ENCODE measurements around the gene AQP9.

The AQP9 gene

GRCh38 chr15:58141894-58142293 is 3.7 kb downstream of the AQP9 start:
- DNase-seq (ENCODE audit: low spot score): no peak

GRCh38 chr15:58142827-58143461 is 4.8 kb downstream of the AQP9 start:
- DNase-seq (ENCODE audit: low spot score): no peak

- DNase-seq (ENCODE audit: low spot score): no peak
Observed at GRCh38 chr15:58145606-58146005, 7.4 kb downstream of the AQP9 start.

GRCh38 chr15:58146211-58146610 is 8.0 kb downstream of the AQP9 start:
- DNase-seq (ENCODE audit: low spot score): no peak

- no peak for DNase-seq (ENCODE audit: low spot score)
Observed at GRCh38 chr15:58146749-58147148, 8.6 kb downstream of the AQP9 start.

- DNase-seq (ENCODE audit: low spot score): no peak
Observed at GRCh38 chr15:58147171-58147611, 9.0 kb downstream of the AQP9 start.

- no peak for DNase-seq (ENCODE audit: low spot score)
Observed at GRCh38 chr15:58148120-58148519, 9.9 kb downstream of the AQP9 start.

GRCh38 chr15:58148633-58149445 is 10.7 kb downstream of the AQP9 start:
- no peak for DNase-seq (ENCODE audit: low spot score)

GRCh38 chr15:58154769-58155168 is 16.6 kb downstream of the AQP9 start:
- DNase-seq (ENCODE audit: low spot score): no peak

- no peak for DNase-seq (ENCODE audit: low spot score)
Observed at GRCh38 chr15:58159827-58160386, 21.7 kb downstream of the AQP9 start.

GRCh38 chr15:58161436-58161930 is 23.3 kb downstream of the AQP9 start:
- DNase-seq (ENCODE audit: low spot score): no peak

GRCh38 chr15:58163985-58164384 is 25.8 kb downstream of the AQP9 start:
- DNase-seq (ENCODE audit: low spot score): no peak

- no peak for DNase-seq (ENCODE audit: low spot score)
Observed at GRCh38 chr15:58164926-58165325, 26.7 kb downstream of the AQP9 start.

- DNase-seq (ENCODE audit: low spot score): no peak
Observed at GRCh38 chr15:58165661-58166060, 27.5 kb downstream of the AQP9 start.

- DNase-seq (ENCODE audit: low spot score): no peak
Observed at GRCh38 chr15:58167095-58167691, 29.0 kb downstream of the AQP9 start.

- DNase-seq (ENCODE audit: low spot score): no peak
Observed at GRCh38 chr15:58169934-58170333, 31.8 kb downstream of the AQP9 start.

GRCh38 chr15:58171476-58172061 is 33.4 kb downstream of the AQP9 start:
- no peak for DNase-seq (ENCODE audit: low spot score)

- no peak for DNase-seq (ENCODE audit: low spot score)
Observed at GRCh38 chr15:58174709-58175108, 36.5 kb downstream of the AQP9 start.

- no peak for DNase-seq (ENCODE audit: low spot score)
Observed at GRCh38 chr15:58175955-58176354, 37.8 kb downstream of the AQP9 start.

- no peak for DNase-seq (ENCODE audit: low spot score)
Observed at GRCh38 chr15:58178668-58179067, 40.5 kb downstream of the AQP9 start.

- DNase-seq (ENCODE audit: low spot score): no peak
Observed at GRCh38 chr15:58179206-58179605, 41.0 kb downstream of the AQP9 start.

GRCh38 chr15:58179741-58180381 is 41.7 kb downstream of the AQP9 start:
- peak; percentile 10 for DNase-seq (ENCODE audit: low spot score)

Measured in activated CD4-positive, alpha-beta T cell treated with anti-CD3 and anti-CD28 coated beads, Interleukin-2, Interleukin-4, amounts not matched to agents 100 ng/mL and 50 ng/mL, durations not matched to agents 16 hours and 8 hours (primary cell).